ENCODE measurements around the gene FGF1. TPM values are rescaled to one million over a fixed set of nuclear protein-coding genes. Genes with fewer than 3 reads are reported as not detected.

Gene FGF1
- total RNA-seq, 3 donors from 2014 or later, result not detected

DNA sequence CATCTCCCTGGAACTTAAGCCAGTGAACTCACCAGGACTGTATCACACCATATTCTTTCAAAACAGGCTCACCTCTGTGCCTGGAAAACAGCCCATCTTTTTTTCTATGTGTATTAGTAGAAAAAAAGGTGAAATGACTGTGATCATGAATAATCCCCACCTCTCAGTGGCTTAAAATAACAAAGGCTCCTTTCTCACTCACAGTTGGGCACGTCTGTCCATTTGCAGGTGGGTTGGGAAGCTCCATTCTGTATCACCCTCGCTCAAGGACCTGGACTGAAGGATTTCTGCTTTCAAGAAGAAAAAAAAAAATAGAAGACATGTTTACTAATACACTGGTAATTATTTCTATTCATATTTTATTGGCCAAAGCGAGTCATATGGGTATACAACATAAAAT lies 17.3 kb upstream of the FGF1 start:
- Mint-ChIP-seq H3K9me3 (no peaks in the 10 kb centered on the region), H3K4me1 (ENCODE audit: low read depth) (no peaks in the 10 kb centered on the region), H3K4me3 (no peak overlapping the region), H3K27me3 (ENCODE audit: low read depth) (peaks cover 12% of the 10 kb centered on the region), H3K36me3 (ENCODE audit: insufficient read depth) (no peaks in the 10 kb centered on the region)
- DNase-seq, result no peak
- ATAC-seq, result no peak

DNA sequence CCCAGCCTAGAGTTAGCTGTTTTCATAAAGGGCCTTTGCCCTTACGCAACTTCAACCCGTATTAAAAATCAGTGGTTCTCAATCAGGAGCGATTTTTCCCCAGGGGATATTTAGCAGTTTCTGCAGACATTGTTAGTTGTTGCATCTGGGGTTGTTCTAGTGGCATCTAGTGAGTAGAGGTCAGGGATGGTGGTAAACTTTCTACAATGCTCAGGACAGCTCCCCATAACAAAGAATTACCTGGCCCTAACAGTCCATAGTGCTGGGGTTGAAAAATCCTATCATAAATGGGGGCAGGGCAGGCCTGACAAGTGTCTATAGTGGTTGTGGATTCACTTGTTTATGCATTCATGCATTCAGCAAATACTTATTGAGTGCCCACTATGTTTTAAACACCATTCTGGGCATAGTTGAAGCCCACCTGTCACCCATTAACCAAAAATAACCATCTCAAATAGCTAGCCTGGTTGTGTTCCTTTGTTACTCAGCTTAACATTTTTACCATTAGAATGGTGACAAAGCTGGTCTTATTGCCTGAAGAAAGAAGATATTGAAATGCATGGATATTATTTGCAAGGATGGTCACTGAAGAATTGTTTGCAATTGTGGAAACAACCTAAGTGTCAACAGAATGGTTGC lies 15.9 kb upstream of the FGF1 start:
- DNase-seq (no peak), ATAC-seq (no peak)
- Mint-ChIP-seq H3K4me3 (no peak overlapping the region), H3K4me1 (ENCODE audit: low read depth) (peaks cover 1% of the 10 kb centered on the region), H3K27me3 (ENCODE audit: low read depth) (peaks cover 10% of the 10 kb centered on the region), H3K9me3 (no peaks in the 10 kb centered on the region), H3K36me3 (ENCODE audit: insufficient read depth) (no peaks in the 10 kb centered on the region)

DNA sequence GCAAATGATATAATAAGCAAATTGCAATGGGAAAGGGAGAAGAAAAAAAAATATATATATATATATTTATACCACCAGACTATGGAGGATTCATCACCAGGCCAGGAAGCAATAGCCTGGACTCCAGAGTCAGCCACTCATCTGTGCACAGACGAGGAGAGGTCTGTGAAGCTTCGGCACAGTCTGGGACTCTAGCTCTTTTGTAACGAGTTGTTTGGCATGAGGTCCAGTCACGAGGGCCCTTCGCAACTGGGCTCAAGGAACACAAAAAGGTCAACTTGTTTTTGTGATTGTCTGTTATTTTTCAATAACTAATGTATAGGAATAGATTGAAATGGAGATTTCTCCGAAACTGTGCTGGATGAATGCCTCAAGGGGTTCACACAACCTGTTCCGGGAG lies 14.7 kb upstream of the FGF1 start:
- ATAC-seq, result no peak
- Mint-ChIP-seq H3K9me3 (no peaks in the 10 kb centered on the region), H3K36me3 (ENCODE audit: insufficient read depth) (no peaks in the 10 kb centered on the region), H3K4me3 (no peak overlapping the region), H3K4me1 (ENCODE audit: low read depth) (peaks cover 1% of the 10 kb centered on the region), H3K27me3 (ENCODE audit: low read depth) (peaks cover 6% of the 10 kb centered on the region)
- DNase-seq, result no peak

DNA sequence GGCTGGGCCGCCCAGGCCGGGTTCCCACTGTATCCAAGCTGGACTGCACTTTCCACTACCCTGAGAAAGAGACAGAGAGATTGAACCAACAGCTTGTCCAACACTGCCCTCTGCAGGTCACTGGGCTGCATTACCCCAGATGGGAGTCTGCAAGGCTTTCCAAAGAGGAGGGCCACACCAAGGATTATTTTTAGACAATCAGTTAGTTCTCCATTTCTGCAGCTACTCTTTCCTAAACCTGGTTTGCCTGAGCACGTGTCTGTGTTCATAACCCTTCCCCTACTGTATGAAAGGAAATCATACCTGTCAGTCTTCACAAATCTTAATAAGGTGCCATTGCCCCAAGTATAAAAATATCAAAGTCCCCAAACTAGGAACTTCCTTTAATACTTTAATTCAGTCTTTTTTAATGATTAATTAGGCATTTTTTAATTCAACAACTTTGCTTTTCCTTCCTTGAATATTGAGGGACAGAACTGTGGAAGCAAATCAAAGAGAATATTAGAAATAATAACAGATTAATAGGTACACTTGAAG lies 13.4 kb upstream of the FGF1 start:
- peaks cover 1% of the 10 kb centered on the region for H3K4me1 Mint-ChIP-seq (ENCODE audit: low read depth)
- no peak overlapping the region for H3K4me3 Mint-ChIP-seq
- no peaks in the 10 kb centered on the region for H3K9me3 Mint-ChIP-seq
- ATAC-seq, result peak; percentile 78 to 91
- no peaks in the 10 kb centered on the region for H3K36me3 Mint-ChIP-seq (ENCODE audit: insufficient read depth)
- H3K27me3 Mint-ChIP-seq (ENCODE audit: low read depth), result peaks cover 4% of the 10 kb centered on the region
- peak; percentile 70 for DNase-seq

DNA sequence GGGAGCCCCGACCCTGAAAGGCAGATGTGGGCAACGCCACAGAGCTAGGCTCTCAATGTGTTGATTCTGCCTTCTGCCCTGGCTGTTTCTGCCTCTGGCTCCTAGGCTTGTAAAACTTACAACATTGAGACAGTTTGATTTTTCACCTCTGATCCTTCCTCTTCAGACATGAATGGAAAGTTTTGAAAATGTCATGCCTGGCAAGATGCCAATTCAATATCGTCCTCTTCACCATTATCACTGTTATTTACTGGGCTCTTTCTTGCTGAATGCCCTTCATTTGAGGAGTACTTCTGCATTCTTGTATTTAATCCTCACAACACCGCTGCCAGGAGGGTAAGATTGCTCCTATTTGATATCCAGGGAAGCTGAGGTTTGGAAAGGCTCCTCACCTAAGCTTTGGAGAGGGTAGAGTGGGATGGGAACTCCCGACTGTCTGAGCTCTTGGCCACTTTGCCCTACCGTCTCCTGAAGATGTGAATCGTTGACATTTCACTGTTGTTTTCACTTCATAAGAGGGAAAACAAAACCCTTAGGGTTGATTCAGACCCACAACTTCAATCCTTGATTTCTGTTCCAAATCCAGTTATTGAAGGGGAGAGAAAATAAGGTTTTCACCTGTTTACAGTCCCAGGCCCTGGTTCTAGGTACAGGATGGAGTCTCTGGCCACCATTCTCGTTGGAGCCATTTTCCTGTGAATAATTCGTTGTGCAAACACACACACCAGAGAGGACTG lies 12.7 kb upstream of the FGF1 start:
- Mint-ChIP-seq H3K36me3 (ENCODE audit: insufficient read depth) (no peaks in the 10 kb centered on the region), H3K9me3 (no peaks in the 10 kb centered on the region), H3K27me3 (ENCODE audit: low read depth) (peaks cover 2% of the 10 kb centered on the region), H3K4me3 (no peak overlapping the region), H3K4me1 (ENCODE audit: low read depth) (peaks cover 1% of the 10 kb centered on the region)
- ATAC-seq, result no peak
- DNase-seq, result no peak

DNA sequence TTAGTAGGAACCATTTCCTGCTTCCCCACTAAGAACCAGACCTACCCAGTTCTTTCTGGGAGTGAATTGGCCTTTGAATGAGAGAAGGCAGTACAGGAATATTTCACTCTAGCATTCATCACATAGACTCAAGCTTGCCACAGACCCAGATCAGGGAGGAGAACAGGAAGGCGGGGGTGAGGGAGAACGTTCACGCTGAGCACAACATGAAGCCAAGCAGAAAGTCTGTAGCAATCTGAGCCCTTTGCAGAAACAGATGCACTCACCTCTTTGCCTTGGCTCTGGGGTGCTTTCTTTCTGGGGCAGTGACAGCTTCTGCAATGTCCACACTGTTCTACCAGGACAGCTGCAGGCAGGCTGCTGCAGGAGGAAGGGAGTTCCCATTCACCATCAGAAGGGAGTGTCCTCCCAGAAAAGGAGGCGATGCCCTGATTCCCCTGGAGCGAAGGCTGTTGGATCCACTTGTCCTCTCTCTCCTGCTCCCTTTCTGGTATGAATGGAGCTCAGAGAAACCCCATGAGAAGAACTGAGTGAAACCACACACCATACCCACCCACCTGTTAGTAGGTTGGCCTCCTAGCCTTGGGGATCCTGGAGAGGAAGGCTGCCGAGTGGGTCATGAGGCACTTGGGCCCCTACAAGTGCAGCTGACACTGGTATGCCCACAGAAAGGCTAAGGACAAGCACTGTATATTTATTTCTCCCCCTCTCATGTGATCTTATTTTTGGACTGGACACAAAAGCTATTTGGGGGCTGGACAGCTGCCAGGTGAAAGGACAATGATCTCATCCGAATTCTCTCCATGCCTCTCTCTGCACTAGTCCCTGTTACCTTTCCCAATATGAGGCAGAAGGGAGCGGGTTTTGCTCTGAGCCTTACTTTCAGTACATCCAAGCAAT lies 11.7 kb upstream of the FGF1 start:
- DNase-seq, result no peak
- peaks cover 1% of the 10 kb centered on the region for H3K4me1 Mint-ChIP-seq (ENCODE audit: low read depth)
- no peak overlapping the region for H3K4me3 Mint-ChIP-seq
- no peaks in the 10 kb centered on the region for H3K9me3 Mint-ChIP-seq
- no peak for ATAC-seq
- H3K36me3 Mint-ChIP-seq (ENCODE audit: insufficient read depth), result no peaks in the 10 kb centered on the region
- H3K27me3 Mint-ChIP-seq (ENCODE audit: low read depth), result peaks cover 2% of the 10 kb centered on the region

DNA sequence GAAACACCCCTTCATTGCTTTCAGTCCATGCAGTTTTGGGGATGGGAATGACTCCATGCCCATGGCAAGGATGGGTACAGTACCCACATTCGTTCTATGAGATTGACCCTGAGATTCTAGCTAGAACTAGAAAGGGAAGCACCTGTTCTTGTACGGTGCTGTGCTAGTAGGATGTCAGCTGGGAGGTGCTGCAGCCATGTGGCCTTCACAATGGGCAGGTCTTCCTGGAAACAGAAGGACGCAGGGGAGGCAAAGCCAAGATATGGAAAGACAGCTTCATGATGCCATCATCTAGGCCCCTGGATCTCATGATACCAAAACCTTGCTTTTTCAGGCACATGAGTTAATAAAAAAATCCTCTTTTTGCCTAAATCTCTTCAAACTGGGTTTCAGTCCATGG lies 10.5 kb upstream of the FGF1 start:
- Mint-ChIP-seq H3K9me3 (no peaks in the 10 kb centered on the region), H3K27me3 (ENCODE audit: low read depth) (peaks cover 2% of the 10 kb centered on the region), H3K4me3 (no peak overlapping the region), H3K4me1 (ENCODE audit: low read depth) (peaks cover 1% of the 10 kb centered on the region), H3K36me3 (ENCODE audit: insufficient read depth) (no peaks in the 10 kb centered on the region)
- ATAC-seq (no peak), DNase-seq (no peak)

DNA sequence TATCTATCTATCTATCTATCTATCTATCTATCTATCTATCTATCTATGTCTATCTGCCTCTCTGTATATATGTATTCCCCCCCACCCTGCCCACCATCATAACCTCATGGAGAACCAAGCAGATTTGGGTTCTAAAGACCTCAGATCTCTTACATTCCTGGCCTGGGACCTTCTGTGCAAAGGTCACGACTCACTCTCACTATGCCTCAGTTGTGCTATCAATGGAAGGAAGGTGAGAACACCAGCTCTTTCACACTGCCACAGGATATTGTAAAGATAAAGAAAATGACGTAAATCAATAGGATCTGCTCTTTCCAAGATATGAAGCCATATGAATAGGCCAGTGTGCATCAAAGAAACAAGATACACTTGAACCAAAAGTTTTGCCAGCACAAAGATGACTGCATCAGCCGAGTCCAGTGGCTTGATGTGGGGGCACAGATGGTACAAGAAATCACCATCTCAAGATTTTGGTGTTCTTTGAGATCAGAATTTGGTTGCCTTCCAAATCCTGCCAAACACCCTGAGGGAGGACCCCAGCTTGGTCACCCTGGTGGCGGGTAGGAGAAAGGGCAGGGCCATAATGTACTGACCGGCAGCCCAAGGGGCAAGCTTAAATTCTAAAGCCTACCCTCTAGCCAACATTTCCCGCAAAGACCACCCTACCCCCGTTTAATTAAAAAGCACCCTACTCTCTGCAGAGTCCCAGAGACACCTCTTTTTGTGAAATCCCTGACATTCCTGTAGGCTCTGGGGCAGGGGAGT lies 8.4 kb upstream of the FGF1 start:
- ATAC-seq (no peak), DNase-seq (no peak)
- Mint-ChIP-seq H3K36me3 (ENCODE audit: insufficient read depth) (no peaks in the 10 kb centered on the region), H3K4me3 (no peak overlapping the region), H3K4me1 (ENCODE audit: low read depth) (peaks cover 1% of the 10 kb centered on the region), H3K9me3 (no peaks in the 10 kb centered on the region), H3K27me3 (ENCODE audit: low read depth) (peaks cover 5% of the 10 kb centered on the region)

DNA sequence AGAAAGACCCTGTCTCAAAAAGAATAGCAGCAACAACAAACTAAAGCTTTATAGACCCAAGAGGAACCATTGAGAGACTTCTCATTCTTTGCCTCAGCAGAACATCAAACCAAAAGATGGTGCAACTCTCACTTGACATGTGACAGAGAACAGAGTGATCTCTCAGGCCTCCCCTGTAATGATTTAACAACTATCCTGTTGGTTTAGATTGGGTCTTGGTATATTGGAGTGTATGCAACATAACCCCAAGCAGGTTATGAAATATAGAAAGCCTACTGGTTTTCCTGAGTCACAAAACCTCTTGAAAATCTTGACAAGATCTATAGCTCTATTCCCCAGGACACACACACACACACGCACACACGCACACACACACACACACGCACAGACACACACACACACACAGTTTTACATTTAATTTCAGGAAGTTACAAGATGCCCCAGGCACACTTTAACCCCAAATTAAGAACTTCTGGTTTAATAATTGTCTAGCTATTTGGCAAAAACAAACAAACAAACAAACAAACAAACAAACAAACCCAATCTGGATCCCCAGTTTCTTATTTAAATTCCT lies 6.5 kb upstream of the FGF1 start:
- Mint-ChIP-seq H3K4me1 (ENCODE audit: low read depth) (peaks cover 1% of the 10 kb centered on the region), H3K36me3 (ENCODE audit: insufficient read depth) (no peaks in the 10 kb centered on the region), H3K9me3 (no peaks in the 10 kb centered on the region), H3K4me3 (no peak overlapping the region), H3K27me3 (ENCODE audit: low read depth) (peaks cover 3% of the 10 kb centered on the region)
- ATAC-seq (no peak), DNase-seq (no peak)

DNA sequence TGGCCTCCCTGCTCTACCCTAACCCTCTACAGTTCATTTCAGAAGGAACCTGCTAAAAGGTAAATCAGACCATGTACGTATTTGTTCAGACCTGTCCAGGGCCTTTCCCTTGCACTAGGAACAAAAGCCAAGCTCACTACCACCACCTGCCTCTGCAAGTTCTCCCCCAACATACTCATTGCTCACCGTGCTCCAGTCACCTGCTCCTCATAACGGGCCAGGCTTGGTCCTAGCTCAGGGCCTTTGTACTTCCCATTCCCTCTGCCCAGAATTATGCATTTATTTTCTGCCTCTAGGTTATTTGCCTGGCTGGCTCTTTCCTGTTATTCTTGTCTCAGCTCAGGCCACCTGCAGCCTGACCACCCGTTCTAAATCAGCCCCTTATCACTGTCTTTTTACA lies 4.8 kb upstream of the FGF1 start:
- Mint-ChIP-seq H3K9me3 (no peaks in the 10 kb centered on the region), H3K27me3 (ENCODE audit: low read depth) (peaks cover 3% of the 10 kb centered on the region), H3K36me3 (ENCODE audit: insufficient read depth) (no peaks in the 10 kb centered on the region), H3K4me1 (ENCODE audit: low read depth) (no peaks in the 10 kb centered on the region), H3K4me3 (no peak overlapping the region)
- ATAC-seq (no peak), DNase-seq (no peak)

DNA sequence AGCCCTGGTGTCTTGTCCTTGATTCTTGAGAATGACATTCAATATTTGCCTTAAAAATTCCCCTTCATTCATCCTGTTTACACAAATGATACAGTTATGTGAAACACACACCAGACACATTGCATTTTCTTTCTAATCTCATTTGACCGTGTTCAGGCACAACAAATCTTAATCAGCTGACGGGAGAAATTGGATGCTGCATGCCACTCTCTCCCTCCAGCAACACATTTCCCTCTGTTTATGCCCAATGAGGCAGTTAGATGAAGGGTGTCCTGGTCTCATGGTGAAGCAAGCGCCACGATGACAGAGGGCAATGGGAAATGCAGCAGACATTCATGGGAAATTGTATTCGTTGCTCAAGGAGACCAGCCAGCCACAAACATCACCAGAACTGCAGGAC lies 3.2 kb upstream of the FGF1 start:
- peaks cover 3% of the 10 kb centered on the region for H3K27me3 Mint-ChIP-seq (ENCODE audit: low read depth)
- H3K4me1 Mint-ChIP-seq (ENCODE audit: low read depth), result no peaks in the 10 kb centered on the region
- no peaks in the 10 kb centered on the region for H3K36me3 Mint-ChIP-seq (ENCODE audit: insufficient read depth)
- H3K4me3 Mint-ChIP-seq, result no peak overlapping the region
- DNase-seq (no peak), ATAC-seq (no peak)
- H3K9me3 Mint-ChIP-seq, result no peaks in the 10 kb centered on the region

DNA sequence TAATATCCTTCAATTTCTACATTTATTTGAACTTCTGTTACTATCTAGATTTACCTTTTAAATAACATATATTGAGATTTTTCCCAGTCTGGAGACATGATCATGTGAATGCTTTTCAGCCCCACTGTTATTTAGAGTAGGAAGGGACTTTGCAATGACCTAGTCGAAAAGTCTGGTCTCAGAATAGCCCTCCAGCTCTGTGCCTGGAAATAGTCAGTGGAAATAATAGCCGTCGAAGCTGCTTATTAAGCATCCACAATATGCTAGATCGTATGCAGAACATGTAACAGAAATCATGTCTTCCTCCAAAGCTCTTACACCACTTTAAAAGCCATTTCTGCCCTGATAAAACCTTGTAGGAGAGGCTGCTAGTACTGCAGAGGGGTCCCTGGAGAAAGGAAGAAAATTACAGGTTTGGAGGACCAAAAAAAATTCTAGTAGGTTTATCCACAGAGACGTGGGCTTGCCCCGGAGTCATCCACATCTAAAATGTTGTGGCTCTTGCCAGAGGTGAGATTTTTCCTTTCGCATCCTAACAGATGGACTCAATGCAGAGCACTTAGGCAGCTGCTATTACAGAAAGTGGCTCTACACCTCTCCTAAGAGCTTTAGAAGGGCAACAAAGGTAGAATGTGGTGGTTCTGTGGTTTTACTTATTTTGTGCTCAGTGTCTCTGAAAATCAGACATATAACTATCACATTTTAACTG lies 2.5 kb upstream of the FGF1 start:
- H3K9me3 Mint-ChIP-seq, result no peaks in the 10 kb centered on the region
- ATAC-seq (no peak), DNase-seq (no peak)
- H3K36me3 Mint-ChIP-seq (ENCODE audit: insufficient read depth), result no peaks in the 10 kb centered on the region
- no peak overlapping the region for H3K4me3 Mint-ChIP-seq
- no peaks in the 10 kb centered on the region for H3K4me1 Mint-ChIP-seq (ENCODE audit: low read depth)
- H3K27me3 Mint-ChIP-seq (ENCODE audit: low read depth), result peaks cover 3% of the 10 kb centered on the region

DNA sequence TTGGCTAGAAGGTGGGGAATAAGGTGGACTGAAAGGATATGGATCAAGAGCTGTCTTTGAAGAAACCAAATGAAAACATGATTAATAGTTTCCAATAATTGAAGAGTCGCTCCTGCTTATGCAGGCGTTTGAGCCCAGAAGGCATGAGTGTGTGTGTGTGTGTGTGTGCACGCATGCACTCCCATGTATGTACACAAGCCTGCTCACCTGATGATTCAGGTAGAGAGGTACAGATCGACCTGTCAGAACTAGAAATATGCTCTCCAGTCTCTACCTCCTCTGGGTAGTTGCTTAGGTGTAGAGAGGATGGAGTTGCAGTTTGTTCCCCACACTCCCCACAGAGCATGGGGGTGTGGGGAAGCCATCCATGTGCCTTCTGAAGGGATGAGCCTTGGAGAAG lies 1.1 kb upstream of the FGF1 start:
- Mint-ChIP-seq H3K9me3 (no peaks in the 10 kb centered on the region), H3K4me3 (no peak overlapping the region), H3K4me1 (ENCODE audit: low read depth) (no peaks in the 10 kb centered on the region)

More for the DNA sequence above, 1.1 kb upstream of the FGF1 start:
- Mint-ChIP-seq H3K36me3 (ENCODE audit: insufficient read depth) (no peaks in the 10 kb centered on the region), H3K27me3 (ENCODE audit: low read depth) (peaks cover 3% of the 10 kb centered on the region)
- DNase-seq (no peak), ATAC-seq (no peak)

Measured in activated T-cell treated with anti-CD3 and anti-CD28 coated beads, Interleukin-2, amount 50 U/mL, for 4 hours (primary cell).